K562 (cell line): ENCODE data around the gene KCNA2. TPM values are rescaled to one million over a fixed set of nuclear protein-coding genes. Genes with fewer than 3 reads are reported as not detected.
A peak's percentile ranks its signal among the peaks of the same experiment; 100 is the strongest.

Experiments used
- ARHGAP35 ChIP-seq: fragments of 450-650 bp; IDR thresholded peaks from 2 replicates; pipeline ENCODE4 v1.6.1; 2018; ENCODE audit not compliant: partially characterized antibody
- ARNT ChIP-seq, 2 experiments: fragments of 450-650 bp; IDR thresholded peaks; 2 replicates each; pipeline ENCODE4 v1.6.1; 2016; ENCODE audit warnings: mild to moderate bottlenecking in 1 of 2
- BACH1 ChIP-seq: fragments of 200-800 bp; sonication (Bioruptor generic); IDR thresholded peaks from 2 replicates; pipeline ENCODE4 v1.6.1; 2016; ENCODE audit warnings: missing genetic modification characterization, missing compliant biosample characterization
- DNMT1 ChIP-seq: fragments of 450-650 bp; IDR thresholded peaks from 2 replicates; pipeline ENCODE4 v1.6.1; 2016; ENCODE audit warnings: antibody characterized with exemption, mild to moderate bottlenecking
- FOXA1 ChIP-seq: fragments of 450-650 bp; IDR thresholded peaks from 2 replicates; pipeline ENCODE4 v1.6.1; 2016; ENCODE audit warnings: mild to moderate bottlenecking, borderline replicate concordance
- GABPB2 ChIP-seq: fragments of 250-450 bp; sonication (Bioruptor Pico); conservative IDR thresholded peaks from 2 replicates; pipeline ENCODE4 v1.5.1; 2021; ENCODE audit warnings: mild to moderate bottlenecking
- NR1H2 ChIP-seq: sonication (generic); formaldehyde crosslinking; IDR thresholded peaks from 2 replicates; pipeline ENCODE4 v1.4.0; 2020; ENCODE audit warnings: mild to moderate bottlenecking, missing genetic modification reagents
- PRMT5 ChIP-seq: sonication (generic); formaldehyde crosslinking; IDR thresholded peaks from 2 replicates; pipeline ENCODE4 v1.5.0; 2020; ENCODE audit warnings: missing genetic modification reagents
- PTBP1 ChIP-seq: fragments of 200-400 bp; formaldehyde crosslinking; IDR thresholded peaks from 2 replicates; pipeline ENCODE4 v1.6.1; 2017; ENCODE audit warnings: low read depth, low read length
- SIN3A ChIP-seq, 2 experiments: fragments of 150-350 bp in 1 of 2; IDR thresholded peaks; 2 replicates each; pipeline ENCODE4 v1.6.1; 2011 to 2016; ENCODE audit warnings: borderline replicate concordance in 2 of 2, low read depth in 2 of 2, low read length in 2 of 2, mild to moderate bottlenecking in 2 of 2, moderate library complexity in 2 of 2; ENCODE audit not compliant: control insufficient read depth in 1 of 2
- SMARCA4 ChIP-seq: fragments of 450-650 bp; IDR thresholded peaks from 2 replicates; pipeline ENCODE4 v1.6.1; 2016
- SREBF1 ChIP-seq: fragments of 150-350 bp; IDR thresholded peaks from 2 replicates; pipeline ENCODE4 v1.6.1; 2014; ENCODE audit warnings: antibody characterized with exemption, low read depth, low read length, borderline replicate concordance
- SRSF9 ChIP-seq: fragments of 200-400 bp; formaldehyde crosslinking; IDR thresholded peaks from 2 replicates; pipeline ENCODE4 v1.6.1; 2017; ENCODE audit warnings: low read depth, low read length, borderline replicate concordance
- TAL1 ChIP-seq: fragments of 450-650 bp; IDR thresholded peaks from 2 replicates; pipeline ENCODE4 v1.6.1; 2016; ENCODE audit warnings: mild to moderate bottlenecking
- TCF3 ChIP-seq: sonication (generic); formaldehyde crosslinking; IDR thresholded peaks from 2 replicates; pipeline ENCODE4 v1.4.0; 2020; ENCODE audit warnings: mild to moderate bottlenecking, missing genetic modification reagents
- TCFL5 ChIP-seq: fragments of 250-450 bp; sonication (Bioruptor Pico); conservative IDR thresholded peaks from 2 replicates; pipeline ENCODE4 v1.6.1; 2021; ENCODE audit warnings: mild to moderate bottlenecking, moderate library complexity, matching md5 sums
- ZBTB1 ChIP-seq: sonication (generic); formaldehyde crosslinking; IDR thresholded peaks from 2 replicates; pipeline ENCODE4 v1.8.1; 2023; ENCODE audit warnings: missing genetic modification reagents, low read depth, mild to moderate bottlenecking, borderline replicate concordance
- polyA plus RNA-seq, 8 experiments: library from polyadenylated mRNA; depleted of rRNA in 4 of 8; stranded (reverse) in 5 of 8; unstranded in 3 of 8; fragments of >200 nt; fragmentation: Nextera tagmentation in 2 of 8; fragmentation: Illumina TruSeq in 1 of 8; extraction: Ambion mirVana in 2 of 8; extraction: Trizol in 1 of 8; gene quantifications; 2 replicates each; pipeline versions ENCODE4 v1.2.1 to v1.2.3, GENCODE V29; 2011 to 2014; ENCODE audit warnings: inconsistent platforms in 1 of 8, missing spikeins in 1 of 8
- total RNA-seq, 7 experiments: library from RNA; depleted of rRNA in 6 of 7; stranded (reverse); fragments of >200 nt in 6 of 7; fragmentation: Illumina TruSeq in 2 of 7; extraction: Trizol in 2 of 7; gene quantifications; 2 replicates each; pipeline versions ENCODE4 v1.2.1 to v1.2.3, GENCODE V29; 2011 to 2021; ENCODE audit warnings: low replicate concordance in 1 of 7
- TF ChIP-seq, protein P1 (sequence below): sonication (generic); formaldehyde crosslinking; IDR thresholded peaks from 2 replicates; pipeline ENCODE4 v1.8.0; 2022; ENCODE audit warnings: mild to moderate bottlenecking, missing genetic modification reagents
- TF ChIP-seq, protein P2 (sequence below): fragments of 450-650 bp; IDR thresholded peaks from 2 replicates; pipeline ENCODE4 v1.6.1; 2016; ENCODE audit warnings: borderline replicate concordance
- TF ChIP-seq, protein P3 (sequence below), 2 experiments: fragments of 150-350 bp in 1 of 2; IDR thresholded peaks; 2 replicates each; pipeline ENCODE4 v1.6.1; 2012 to 2016; ENCODE audit warnings: low read depth in 2 of 2, low read length in 2 of 2, mild to moderate bottlenecking in 1 of 2, moderate library complexity in 1 of 2

The KCNA2 gene
- total and polyA plus RNA-seq, 9 of the 15 experiments (the other 6 are each of a cell fraction or from before 2014, with no cell fraction given) = not detected

DNA sequence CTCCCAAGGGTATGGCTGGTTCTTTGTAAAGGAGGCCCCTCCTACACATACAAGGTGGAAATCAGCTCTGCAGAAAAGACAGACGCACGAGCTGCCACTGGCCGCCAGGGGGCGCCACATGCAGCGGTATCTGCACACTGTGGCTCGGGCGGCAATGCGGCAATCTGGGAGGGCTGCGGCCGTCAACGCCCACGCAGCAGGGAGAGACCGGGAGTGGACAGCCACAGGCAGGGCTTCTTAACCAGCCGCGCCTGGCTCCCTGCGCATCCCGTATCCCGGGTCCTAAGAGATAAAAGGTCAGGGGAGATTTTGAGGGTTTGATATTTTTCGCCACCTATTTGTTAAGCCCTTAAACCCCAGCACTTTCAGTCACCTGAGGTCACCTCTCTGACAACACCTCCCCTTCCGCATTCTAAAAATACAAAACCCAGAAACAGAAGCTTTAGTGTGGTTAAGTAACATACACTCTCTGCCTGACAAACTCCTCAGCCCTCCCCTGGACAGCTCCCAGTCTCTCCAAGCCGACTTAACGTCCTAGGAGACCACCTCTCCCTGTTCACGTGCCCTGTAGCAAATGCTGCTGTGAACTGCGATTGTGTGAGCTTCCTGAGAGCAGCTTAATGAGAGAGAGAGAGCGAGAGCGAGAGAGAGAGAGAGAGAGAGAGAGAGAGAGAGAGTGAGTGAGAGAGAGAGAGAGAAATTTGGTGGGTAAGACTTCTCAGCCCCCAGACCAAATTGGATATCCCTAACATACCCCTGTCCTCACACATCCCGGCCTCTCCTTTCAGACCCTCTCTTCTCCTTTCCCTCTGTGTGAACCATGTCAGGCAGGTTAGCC lies 13.5 kb upstream of the KCNA2 start (continued):
- TF ChIP-seq ARNT (IDR thresholded peaks at IDR 0.05) (no peak), BACH1 (no peak), NR1H2 (no peak), DNMT1 (no peak), TAL1 (no peak), FOXA1 (no peak), TCFL5 (CRISPR knock-in tag) (no peak), ARHGAP35 (no peak), GABPB2 (CRISPR knock-in tag) (no peak), SREBF1 (no peak), SIN3A (IDR thresholded peaks at IDR 0.05; ENCODE audit: borderline replicate concordance in 2 of 2, control insufficient read depth in 1 of 2, low read depth in 2 of 2, low read length in 2 of 2) (peak in 1 of 2 experiments; percentile 34; a peak in 1 of 4 replicates), TCF3 (CRISPR knock-in tag) (peak; percentile 45; the same call in 1 of the 2 replicates), PTBP1 (no peak), SMARCA4 (no peak), SRSF9 (no peak), ZBTB1 (CRISPR knock-in tag) (peak; percentile 86; the same call in 1 of the 2 replicates), PRMT5 (CRISPR knock-in tag) (no peak)
- TF ChIP-seq, protein P1, sequence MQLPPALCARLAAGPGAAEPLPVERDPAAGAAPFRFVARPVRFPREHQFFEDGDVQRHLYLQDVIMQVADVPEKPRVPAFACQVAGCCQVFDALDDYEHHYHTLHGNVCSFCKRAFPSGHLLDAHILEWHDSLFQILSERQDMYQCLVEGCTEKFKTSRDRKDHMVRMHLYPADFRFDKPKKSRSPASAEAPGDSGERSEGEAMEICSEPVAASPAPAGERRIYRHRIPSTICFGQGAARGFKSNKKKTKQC (CRISPR knock-in tag) = no peak
- TF ChIP-seq, protein P2, sequence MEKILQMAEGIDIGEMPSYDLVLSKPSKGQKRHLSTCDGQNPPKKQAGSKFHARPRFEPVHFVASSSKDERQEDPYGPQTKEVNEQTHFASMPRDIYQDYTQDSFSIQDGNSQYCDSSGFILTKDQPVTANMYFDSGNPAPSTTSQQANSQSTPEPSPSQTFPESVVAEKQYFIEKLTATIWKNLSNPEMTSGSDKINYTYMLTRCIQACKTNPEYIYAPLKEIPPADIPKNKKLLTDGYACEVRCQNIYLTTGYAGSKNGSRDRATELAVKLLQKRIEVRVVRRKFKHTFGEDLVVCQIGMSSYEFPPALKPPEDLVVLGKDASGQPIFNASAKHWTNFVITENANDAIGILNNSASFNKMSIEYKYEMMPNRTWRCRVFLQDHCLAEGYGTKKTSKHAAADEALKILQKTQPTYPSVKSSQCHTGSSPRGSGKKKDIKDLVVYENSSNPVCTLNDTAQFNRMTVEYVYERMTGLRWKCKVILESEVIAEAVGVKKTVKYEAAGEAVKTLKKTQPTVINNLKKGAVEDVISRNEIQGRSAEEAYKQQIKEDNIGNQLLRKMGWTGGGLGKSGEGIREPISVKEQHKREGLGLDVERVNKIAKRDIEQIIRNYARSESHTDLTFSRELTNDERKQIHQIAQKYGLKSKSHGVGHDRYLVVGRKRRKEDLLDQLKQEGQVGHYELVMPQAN = no peak
- TF ChIP-seq, protein P3, sequence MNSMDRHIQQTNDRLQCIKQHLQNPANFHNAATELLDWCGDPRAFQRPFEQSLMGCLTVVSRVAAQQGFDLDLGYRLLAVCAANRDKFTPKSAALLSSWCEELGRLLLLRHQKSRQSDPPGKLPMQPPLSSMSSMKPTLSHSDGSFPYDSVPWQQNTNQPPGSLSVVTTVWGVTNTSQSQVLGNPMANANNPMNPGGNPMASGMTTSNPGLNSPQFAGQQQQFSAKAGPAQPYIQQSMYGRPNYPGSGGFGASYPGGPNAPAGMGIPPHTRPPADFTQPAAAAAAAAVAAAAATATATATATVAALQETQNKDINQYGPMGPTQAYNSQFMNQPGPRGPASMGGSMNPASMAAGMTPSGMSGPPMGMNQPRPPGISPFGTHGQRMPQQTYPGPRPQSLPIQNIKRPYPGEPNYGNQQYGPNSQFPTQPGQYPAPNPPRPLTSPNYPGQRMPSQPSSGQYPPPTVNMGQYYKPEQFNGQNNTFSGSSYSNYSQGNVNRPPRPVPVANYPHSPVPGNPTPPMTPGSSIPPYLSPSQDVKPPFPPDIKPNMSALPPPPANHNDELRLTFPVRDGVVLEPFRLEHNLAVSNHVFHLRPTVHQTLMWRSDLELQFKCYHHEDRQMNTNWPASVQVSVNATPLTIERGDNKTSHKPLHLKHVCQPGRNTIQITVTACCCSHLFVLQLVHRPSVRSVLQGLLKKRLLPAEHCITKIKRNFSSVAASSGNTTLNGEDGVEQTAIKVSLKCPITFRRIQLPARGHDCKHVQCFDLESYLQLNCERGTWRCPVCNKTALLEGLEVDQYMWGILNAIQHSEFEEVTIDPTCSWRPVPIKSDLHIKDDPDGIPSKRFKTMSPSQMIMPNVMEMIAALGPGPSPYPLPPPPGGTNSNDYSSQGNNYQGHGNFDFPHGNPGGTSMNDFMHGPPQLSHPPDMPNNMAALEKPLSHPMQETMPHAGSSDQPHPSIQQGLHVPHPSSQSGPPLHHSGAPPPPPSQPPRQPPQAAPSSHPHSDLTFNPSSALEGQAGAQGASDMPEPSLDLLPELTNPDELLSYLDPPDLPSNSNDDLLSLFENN (IDR thresholded peaks at IDR 0.05; ENCODE audit: low read depth in 2 of 2, low read length in 2 of 2) = no peak
